HG03097 (cell line): ENCODE data around the gene ATG101.
"Not testable (repeated sequence)": the region's sequence is repeated elsewhere in the genome, so short reads cannot be mapped to it uniquely, and the experiment has no call there.

ENCODE experiments used
- ATAC-seq: cut with Tn5 transposase; IDR thresholded peaks from one replicate; pipeline ENCODE4 v1.9.1; 2021; ENCODE audit not compliant: unreplicated experiment, low FRiP score

Gene ATG101

DNA sequence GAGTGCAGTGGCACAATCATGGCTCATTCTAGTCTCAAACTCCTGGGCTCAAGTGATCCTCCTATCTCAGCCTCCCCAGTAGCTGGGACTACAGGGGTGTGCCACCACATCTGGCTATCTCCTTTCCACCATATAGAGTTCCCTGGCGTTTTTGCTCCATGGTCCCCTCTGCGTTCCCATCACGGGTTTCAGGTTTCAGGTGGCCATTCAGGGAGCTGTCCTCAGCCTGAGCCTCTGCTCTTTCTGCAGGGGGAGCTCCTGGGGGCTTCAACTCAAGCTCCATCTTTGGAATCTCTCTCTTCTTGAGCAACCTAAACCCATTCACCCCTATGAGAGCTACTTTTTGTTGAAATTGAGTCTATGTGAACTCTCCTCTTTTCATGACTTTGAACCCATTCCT is 21.3 kb downstream of the ATG101 start:
- no peak for ATAC-seq

DNA sequence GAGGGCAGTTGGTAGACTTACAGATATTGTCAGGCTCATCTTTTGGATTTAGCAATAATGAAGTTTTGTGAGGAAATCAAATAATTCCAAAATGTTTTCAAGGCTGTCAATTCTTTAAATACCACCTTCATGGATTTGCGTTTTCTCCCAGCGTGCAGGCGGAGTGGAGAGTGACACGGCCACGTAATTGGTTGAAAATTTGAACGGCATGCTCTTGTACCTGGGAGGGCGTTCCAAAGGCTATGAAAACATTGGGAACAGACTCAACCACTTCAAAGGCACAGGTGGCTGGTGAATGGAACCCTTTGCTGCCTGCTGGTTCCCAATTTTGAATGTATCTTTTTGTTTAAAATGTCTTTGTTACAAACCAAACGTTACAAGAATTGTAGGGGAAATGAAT is 22.1 kb downstream of the ATG101 start:
- no peak for ATAC-seq

DNA sequence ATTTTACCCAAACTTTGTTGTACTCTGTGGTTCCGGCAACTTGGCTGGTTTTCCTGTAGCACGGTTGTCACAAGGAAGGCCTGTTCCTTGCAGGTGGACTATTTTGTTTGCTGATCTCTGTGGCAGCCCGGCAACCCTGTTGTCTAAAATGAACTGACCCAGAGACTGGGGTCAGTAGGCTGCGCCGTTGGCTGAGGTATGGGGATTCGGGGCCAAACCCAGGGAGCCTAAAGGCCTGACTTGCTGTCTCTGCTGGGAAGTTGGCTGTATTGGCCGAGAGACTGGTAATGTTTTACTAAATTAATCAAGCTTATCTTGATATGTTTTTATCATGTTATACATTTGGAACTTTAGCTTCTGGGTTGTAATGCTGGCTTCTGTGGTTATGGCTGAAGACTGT is 23.6 kb downstream of the ATG101 start:
- no peak for ATAC-seq

DNA sequence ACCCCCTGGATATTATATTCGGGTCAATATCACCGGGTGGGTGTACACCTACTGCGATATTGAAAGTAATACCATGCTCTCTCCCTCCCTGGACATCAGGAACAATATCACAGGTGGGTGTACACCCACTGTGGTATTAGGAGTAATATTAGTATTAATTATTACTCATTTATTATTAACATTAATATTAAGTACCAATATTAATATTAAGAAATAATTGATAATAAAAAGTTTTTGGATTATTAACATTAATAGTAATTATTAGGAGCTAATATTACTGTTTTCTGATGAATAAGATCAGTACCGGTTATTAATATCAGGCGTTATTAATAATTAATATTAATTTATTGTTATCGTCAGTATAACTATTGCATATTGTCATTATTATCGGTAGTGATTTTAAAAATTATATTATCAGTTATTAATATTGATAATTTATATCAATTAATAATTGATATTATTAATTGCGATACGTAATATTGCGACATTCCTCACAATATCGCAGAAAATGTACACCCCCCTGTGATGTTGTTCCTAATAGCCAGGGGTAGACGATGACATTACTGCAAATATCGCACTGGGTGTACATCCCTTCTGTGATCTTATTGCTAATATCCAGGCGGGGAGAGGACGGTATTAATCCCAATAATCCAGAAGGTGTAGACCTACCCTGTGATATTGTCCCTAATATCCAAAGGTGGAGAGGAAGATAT is 26.7 kb downstream of the ATG101 start:
- no peak for ATAC-seq

DNA sequence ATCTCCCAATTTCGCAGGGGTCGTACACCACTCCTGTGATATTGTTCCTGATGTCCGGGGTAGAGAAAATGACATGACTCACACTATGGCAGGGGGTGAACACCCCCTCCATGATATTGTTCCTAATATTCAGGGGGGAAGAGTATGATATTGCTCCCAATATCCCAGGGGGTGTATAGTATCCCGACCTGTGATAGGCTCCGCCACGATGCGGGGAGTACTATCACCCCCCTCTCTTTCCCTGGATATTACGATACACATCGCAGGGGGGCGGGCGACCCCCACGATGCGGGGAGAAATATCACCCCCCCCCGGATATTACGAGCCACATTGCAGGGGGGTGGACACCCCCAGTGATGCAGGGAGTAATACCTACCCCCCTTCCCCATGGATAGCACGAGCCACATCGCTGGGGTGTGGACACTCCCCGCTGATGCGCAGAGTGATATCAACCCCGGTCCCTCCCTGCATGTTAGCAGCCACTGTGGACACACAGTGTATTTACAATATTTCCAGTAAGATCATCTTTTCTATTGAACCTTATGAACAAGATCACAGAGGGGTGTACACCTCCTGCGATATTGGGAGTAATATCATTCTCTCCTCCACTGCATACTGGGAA is 27.4 kb downstream of the ATG101 start:
- ATAC-seq: no peak

DNA sequence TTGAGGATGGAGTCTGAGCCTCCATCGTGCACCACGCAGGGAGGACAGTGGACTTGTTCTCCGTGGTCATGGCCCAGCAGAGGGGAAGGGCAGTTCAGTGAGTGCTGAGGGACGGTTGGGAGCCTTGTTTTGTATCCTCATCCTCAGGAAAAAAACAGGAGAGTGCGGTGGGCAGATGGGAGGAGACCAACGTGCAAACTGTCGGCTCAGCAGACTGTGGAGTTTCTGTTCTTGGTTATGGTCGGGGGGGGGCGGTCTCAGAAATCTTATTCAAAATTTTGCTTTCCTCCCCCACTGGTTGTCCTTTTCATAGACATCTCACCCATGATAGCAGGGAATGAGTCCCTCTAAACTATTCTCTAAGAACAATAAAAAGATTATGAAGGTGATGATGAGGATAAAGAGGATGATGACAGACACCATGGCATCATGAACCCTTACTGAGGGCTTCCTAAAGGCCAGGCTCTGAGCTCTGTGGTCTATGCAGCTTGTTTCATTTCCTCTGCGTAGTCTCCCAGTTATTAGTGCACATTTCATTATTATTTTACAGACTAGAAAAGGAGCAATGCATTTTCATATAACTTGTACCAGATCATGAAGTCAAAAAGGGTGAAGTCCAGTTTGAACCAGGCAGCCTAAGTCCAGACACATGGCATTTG is 34.8 kb downstream of the ATG101 start:
- not testable (repeated sequence) for ATAC-seq

DNA sequence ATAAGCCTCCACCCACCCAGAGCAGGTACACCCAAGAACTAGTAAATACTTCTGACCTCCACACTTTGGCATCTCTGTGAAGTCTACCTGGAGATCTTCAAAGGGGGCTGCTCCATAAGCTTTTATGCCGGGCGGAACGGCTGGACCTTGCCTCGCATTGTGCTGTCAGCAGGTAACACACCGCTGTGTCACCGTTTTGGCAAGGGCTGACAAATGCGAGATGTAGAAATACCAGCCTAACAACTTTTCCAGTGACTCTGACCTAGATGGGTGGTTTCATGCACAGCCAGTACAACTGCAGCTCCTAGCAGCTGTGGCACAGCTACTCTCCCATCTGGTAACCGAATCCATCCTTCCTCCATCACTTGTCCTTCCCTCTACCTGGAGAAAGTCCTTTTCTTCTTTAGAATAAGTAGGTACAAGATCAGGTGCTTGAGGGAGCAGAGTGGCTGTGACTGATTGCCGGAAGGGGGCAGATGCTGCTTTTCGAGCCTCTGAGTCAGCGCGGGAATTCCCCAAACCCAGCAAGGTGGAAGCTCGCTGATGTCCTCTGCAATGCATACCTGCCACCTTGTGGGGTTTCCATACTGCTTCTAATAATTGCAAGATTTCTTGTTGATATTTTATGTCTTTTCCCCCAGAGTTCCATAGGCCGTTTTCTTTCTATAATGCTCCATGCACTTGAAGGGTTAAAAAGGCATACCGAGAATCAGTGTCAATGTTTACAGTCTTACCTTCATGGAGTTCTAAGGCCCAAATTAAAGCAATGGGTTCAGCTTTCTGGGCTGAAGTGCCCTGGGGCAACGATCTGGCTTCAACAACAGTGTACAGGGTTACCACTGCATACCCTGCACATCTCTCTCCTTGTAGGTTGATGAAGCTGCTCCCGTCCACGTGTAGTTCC is 46.7 kb downstream of the ATG101 start:
- not testable (repeated sequence) for ATAC-seq

DNA sequence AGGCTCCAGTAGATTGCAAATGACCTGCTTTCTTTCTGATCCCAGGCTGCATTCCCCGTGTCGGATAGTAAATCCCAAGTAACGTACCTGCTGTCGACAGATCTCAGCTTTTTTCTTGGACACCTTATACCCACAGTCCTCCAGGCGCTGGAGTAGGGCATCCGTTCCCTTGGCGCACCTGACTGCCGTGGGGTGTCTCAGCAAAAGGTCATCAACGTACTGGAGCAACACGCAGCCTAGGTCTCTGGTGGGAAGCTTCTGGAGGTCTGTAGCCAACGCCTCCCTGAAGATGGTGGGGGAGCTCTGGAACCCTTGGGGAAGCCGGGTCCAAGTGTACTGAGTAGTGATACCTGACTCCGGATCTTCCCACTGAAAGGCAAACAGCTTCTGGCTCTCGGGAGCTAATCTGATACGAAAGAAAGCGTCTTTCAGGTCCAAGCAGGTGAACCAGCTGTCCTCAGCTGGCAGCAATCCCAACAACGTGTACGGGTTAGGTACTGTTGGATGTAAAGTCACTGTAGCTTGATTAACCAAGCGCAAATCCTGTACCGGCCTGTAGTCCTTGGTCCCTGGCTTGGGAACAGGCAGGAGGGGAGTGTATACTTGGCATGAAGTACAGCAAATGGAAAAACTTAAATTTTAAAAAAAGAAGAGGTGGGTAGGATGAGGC is 48.2 kb downstream of the ATG101 start:
- not testable (repeated sequence) for ATAC-seq

DNA sequence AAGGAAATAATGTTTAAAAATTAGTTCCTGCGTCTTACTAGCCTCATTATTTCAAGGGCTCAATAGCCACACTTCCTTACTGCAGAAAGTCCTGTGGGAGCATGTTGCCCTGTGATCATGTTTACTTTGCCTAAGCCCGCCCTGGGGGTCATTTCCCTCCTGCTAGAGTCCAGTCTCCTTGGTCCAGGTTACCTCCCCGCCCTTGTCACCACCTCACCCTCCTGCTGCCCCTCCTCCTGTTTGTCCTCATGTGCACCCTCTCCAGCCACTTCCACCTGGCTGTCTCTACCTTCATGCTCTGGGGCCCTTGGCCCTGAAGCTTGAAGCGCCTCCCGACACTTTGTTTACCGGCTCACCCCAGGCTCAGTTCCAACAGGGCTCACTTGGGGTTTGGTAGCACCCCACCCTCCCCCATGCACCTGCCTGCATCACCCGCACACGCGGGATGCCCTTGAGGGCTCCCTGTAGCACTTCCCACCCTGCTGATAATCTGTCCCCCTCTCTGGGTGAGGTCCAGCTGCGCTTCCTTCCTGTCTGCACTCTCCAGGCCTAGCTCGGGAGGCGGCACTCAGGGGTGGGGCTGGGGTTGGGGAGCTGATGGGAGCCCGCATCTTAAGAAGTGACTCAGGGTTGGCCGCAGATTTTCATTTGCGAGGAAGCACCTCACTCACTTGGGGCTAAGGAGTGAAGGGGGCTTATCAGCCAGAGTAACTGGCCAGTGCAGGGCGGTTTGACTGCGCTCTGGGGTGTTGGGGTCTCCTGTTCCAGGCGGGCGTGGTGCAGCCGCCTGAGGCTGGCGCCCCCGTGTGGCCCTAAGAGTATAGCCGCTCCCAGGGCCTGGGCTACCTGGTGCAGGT is 49.8 kb downstream of the ATG101 start:
- ATAC-seq: peak; percentile 30

DNA sequence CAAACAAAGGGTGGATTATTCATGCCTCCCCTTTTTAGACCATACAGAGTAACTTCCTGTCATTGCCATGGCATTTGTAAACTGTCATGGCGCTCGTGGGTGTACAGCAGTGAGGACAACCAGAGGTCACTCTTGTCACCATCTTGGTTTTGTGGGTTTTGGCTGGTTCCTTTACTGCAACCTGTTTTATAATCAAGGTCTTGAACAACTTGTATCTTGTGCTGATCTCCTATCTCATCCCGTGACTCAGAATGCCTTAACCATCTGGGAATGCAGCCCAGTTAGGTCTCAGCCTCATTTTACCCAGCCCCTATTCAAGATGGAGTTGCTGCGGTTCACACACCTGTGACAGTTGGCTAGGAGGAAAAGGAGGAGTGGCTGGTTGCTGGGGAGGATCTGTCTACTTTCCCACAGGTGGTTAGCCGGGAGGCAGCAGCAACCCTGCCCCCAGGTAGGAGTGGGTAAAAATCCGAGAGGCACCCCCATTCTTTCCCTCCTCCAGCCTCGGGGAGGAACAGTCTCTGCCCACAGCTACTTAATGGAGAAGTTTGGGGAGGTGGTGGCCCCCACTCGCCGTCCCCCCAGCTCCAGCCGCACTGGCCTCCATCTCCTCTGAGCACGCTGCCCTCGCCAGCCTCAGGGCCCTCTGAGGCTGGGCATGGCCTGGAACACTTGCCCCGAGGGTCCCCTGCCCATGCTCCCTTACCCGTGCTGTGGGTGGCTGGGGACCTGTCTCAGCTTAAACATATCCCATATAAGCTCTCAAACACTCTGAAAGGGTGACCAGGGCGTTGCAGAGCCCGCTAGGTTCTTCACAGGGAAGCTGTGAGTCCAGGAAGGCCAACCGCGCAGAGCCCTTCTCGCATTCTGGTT is 51.4 kb downstream of the ATG101 start:
- no peak for ATAC-seq

DNA sequence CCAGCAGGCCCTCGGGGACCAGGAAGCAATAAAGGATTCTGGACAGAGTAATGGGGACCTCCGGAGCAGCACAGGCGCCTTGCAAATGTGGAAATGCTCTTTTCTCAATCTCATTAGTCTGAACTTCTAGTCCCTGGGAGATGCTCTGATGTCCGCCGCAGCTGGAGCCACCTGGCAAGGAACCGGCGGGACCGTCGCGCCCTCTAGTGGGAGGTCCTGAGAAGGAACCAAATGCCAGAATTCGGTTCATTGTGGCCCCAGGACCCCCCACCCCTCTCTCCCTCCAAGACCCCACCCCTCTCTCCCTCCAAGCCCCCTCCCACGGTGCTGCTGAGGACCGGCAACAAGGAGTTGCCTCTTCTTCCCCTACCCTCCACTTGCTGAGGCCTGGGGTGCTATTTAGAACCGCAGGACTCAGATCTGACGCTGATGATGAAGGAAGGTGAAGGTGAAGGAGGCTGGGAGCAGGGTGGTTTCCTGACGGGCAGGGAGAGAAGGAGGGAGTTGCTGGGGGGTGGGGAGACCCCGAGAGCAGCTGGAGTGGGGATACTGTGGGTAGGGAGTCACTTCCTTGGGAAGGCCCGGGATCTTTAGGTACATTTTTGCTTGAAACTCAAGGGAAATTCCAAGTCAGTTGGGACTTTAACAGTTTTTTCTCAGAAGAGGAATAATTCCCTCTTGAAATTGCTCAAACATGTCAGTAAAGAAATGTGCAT is 52.2 kb downstream of the ATG101 start:
- ATAC-seq: no peak

DNA sequence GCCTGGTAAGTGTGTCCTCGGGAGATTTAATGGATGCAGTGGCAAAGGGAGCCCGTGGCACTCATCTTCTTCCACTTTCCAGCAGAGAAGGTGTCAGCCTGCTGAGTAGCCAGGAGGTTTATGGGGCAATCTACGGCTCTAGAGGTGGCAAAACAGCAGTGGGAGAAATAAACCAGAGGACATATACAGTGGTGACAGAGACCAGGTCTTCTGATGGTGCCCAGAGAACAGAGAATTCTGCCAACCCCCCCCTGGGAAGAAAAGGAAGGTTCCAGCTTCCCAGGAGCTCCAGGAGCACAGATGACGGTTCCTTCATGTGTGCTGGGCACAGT is 52.7 kb downstream of the ATG101 start:
- no peak for ATAC-seq

DNA sequence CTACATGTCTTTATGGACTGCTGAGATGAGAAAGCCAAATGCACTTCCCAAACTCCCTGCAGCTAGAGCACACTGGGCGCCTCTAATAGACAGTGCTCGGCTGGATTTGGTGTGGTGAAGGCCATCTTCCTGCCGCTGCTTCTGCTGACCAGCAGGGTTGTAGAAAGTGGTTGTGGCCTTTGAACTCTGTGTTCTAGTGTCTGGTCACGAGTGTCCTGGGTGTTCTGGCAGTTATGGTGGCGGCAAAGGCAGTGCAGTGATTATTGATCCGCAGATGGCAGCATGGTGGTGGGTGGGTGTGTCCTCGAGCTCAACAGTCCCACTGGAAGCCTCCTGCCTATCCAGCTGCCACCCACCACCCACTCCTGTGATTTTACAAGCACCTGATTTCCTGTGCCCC is 53.1 kb downstream of the ATG101 start:
- ATAC-seq: no peak

DNA sequence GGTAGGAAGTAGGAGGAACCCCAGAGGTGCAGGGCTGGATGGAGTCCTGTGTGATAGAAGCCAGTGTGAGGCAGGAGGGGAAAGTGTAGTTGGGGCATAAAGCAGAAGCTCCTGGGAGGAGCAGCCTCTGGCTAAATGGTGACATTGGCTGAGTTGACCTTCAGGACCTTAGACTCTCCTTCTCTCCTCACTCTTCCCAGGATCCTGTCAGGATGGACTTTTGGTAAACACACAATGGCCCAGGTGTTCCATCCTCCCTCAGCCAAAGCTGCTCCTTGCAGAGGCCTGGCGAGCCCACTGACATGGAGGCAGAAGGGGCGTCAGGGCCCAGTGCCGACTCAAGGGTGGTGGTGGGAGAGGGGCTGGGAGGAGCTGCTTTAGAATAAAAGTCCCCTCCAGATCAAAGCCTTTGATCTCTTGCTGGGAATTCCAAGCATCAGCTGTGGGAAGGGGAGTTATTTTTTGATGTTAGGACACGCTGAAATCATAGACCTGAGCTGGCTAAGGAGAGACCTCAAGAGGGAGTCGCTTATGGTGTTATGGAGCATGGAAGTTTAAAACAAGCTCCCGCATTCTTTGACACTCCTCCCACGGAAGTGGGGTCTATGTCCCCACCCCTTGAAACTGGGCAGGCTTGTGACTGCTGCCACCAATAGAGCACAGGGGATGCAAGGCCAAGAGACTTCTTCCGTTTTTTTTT is 53.9 kb downstream of the ATG101 start:
- no peak for ATAC-seq

DNA sequence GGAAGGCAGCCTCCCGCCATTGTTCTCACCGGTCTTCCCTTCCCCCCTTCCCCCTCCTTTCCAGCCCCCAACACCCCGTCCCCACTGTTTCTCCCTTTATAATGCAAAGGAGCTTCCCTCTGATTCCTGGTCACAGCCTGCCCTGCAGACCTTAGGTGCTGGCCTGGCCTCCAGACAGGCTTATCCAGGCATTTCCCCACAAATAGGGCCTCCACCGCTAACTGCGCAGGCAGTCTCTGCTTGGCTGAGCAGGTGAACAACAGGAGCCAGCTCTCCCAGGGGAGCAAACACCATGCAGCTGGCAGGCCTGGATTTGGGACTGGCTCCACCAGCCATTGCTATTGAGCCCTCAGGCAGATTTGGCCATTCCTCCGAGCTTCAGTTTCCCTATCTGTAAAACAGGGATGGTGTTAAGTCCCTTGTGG is 55.7 kb downstream of the ATG101 start:
- ATAC-seq: no peak

DNA sequence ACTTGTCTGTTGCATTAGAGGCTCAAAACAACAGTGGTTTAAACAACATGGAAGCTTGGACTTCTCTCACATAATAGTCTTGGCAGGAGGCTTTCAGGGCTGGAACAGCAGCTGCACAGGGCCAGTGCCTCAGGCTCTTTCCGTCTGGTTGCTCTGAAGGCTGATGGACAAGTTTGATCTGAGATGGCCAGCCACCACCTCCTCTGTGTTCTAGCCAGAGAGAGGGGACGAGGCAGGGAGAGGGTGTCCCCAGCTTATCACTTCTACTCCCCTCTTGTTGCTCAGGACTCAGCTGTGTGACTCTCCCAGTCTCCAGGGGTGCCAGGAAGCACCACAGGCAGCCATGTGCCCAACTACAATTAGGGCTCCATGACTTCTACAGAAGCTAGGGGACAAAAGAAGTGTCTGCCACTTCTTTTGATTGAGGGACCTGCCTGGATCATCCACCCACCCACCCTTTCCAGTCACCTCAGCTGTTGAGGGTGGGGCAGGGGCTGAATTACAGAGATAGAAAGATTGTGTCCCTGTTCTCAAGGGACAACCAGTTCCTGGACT is 56.3 kb downstream of the ATG101 start:
- no peak for ATAC-seq
